Vagina (tissue), 2 donors: ENCODE results near the gene HIRA.

Source experiments
- POLR2A ChIP-seq, 2 donors: fragments of 450-650 bp; IDR thresholded peaks; one replicate each; pipeline ENCODE4 v1.6.1; 2017; ENCODE audit warnings: antibody characterized with exemption in 2 of 2, mild to moderate bottlenecking in 2 of 2, moderate library complexity in 2 of 2
- POLR2AphosphoS5 ChIP-seq, 2 donors: sonication (generic); formaldehyde crosslinking; IDR thresholded peaks; one replicate each; pipeline ENCODE4 v1.9.0; 2017; ENCODE audit warnings: antibody characterized with exemption in 2 of 2, mild to moderate bottlenecking in 2 of 2, low read depth in 1 of 2; ENCODE audit not compliant: insufficient read depth in 1 of 2
- TF ChIP-seq, protein P1 (sequence below), 3 experiments: fragments of 450-650 bp in 2 of 3; fragments of 200-600 bp in 1 of 3; sonication (generic) in 1 of 3; IDR thresholded peaks; one replicate each; pipeline ENCODE4 v1.5.1; 2017 to 2019; ENCODE audit warnings: antibody characterized with exemption in 3 of 3, mild to moderate bottlenecking in 2 of 3, moderate library complexity in 2 of 3

DNA sequence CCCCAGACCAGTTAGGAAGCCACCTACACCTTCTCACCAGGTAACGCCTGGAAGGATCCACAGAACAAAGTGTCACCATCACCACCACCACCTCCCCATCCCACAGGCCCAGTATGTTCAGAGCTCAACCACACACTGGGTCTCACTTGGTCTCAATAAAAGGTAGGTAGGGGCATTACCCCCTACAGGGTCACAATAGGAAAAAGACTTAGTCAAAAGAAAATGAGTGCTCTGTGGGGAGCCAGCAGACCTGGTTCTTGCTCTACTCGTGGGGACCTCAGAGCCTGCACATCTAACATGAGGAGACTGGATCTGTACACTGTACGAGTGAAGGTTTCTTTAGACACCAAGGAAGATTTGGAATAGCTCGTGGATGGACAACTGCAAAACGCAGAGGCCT is 49.3 kb downstream of the HIRA start:
- TF ChIP-seq, protein P1, sequence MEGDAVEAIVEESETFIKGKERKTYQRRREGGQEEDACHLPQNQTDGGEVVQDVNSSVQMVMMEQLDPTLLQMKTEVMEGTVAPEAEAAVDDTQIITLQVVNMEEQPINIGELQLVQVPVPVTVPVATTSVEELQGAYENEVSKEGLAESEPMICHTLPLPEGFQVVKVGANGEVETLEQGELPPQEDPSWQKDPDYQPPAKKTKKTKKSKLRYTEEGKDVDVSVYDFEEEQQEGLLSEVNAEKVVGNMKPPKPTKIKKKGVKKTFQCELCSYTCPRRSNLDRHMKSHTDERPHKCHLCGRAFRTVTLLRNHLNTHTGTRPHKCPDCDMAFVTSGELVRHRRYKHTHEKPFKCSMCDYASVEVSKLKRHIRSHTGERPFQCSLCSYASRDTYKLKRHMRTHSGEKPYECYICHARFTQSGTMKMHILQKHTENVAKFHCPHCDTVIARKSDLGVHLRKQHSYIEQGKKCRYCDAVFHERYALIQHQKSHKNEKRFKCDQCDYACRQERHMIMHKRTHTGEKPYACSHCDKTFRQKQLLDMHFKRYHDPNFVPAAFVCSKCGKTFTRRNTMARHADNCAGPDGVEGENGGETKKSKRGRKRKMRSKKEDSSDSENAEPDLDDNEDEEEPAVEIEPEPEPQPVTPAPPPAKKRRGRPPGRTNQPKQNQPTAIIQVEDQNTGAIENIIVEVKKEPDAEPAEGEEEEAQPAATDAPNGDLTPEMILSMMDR (IDR thresholded peaks at IDR 0.05): no peak
- no peak for TF ChIP-seq POLR2A (IDR thresholded peaks at IDR 0.05)
- no peak for TF ChIP-seq POLR2AphosphoS5 (IDR thresholded peaks at IDR 0.05; ENCODE audit: insufficient read depth in 1 of 2, low read depth in 1 of 2)
